ENCODE measurements around the gene PTPRK.

The PTPRK gene

GRCh38 chr6:128068119-128068479 is 452.3 kb downstream of the PTPRK start:
- no peak for ATAC-seq
- TF ChIP-seq BACH2 (CRISPR knock-in tag; IDR thresholded peaks at IDR 0.05; ENCODE audit: borderline replicate concordance) (no peak), ZC3H10 (CRISPR knock-in tag; IDR thresholded peaks at IDR 0.05) (no peak), ZNF70 (CRISPR knock-in tag; IDR thresholded peaks at IDR 0.05) (no peak), POU6F1 (CRISPR knock-in tag; IDR thresholded peaks at IDR 0.05; ENCODE audit: borderline replicate concordance, low read depth) (no peak), ZNF8 (CRISPR knock-in tag; IDR thresholded peaks at IDR 0.05) (no peak), TOX (CRISPR knock-in tag; IDR thresholded peaks at IDR 0.05; ENCODE audit: borderline replicate concordance) (no peak), ZFP3 (CRISPR knock-in tag; IDR thresholded peaks at IDR 0.05) (no peak), ZFP30 (CRISPR knock-in tag; IDR thresholded peaks at IDR 0.05) (no peak), CSDC2 (CRISPR knock-in tag; IDR thresholded peaks at IDR 0.05) (no peak), CSRNP3 (CRISPR knock-in tag; IDR thresholded peaks at IDR 0.05) (no peak), ARNTL (CRISPR knock-in tag; IDR thresholded peaks at IDR 0.05; ENCODE audit: borderline replicate concordance, low read depth) (no peak), RARB (CRISPR knock-in tag; IDR thresholded peaks at IDR 0.05) (no peak), TCF4 (CRISPR knock-in tag; IDR thresholded peaks at IDR 0.05; ENCODE audit: borderline replicate concordance) (no peak), ISL1 (CRISPR knock-in tag; IDR thresholded peaks at IDR 0.05) (no peak)

- no peak for ATAC-seq
- no peak for TF ChIP-seq SNAI2 (CRISPR knock-in tag; IDR thresholded peaks at IDR 0.05)
- TF ChIP-seq PATZ1 (CRISPR knock-in tag; IDR thresholded peaks at IDR 0.05; ENCODE audit: borderline replicate concordance) = no peak
- no peak for TF ChIP-seq ZNF70 (CRISPR knock-in tag; IDR thresholded peaks at IDR 0.05)
- TF ChIP-seq ZC3H10 (CRISPR knock-in tag; IDR thresholded peaks at IDR 0.05) = no peak
- no peak for TF ChIP-seq RARB (CRISPR knock-in tag; IDR thresholded peaks at IDR 0.05)
- no peak for TF ChIP-seq ZFP3 (CRISPR knock-in tag; IDR thresholded peaks at IDR 0.05)
Observed at GRCh38 chr6:128067446-128068118, 452.8 kb downstream of the PTPRK start.

- ATAC-seq = no peak
- no peak for TF ChIP-seq ISL1 (CRISPR knock-in tag; IDR thresholded peaks at IDR 0.05)
- no peak for TF ChIP-seq TOX (CRISPR knock-in tag; IDR thresholded peaks at IDR 0.05; ENCODE audit: borderline replicate concordance)
- TF ChIP-seq ZFP3 (CRISPR knock-in tag; IDR thresholded peaks at IDR 0.05) = no peak
- no peak for TF ChIP-seq SNAI2 (CRISPR knock-in tag; IDR thresholded peaks at IDR 0.05)
- TF ChIP-seq ZC3H10 (CRISPR knock-in tag; IDR thresholded peaks at IDR 0.05) = no peak
- no peak for TF ChIP-seq CREB5 (CRISPR knock-in tag; IDR thresholded peaks at IDR 0.05; ENCODE audit: low read depth)
- no peak for TF ChIP-seq BACH2 (CRISPR knock-in tag; IDR thresholded peaks at IDR 0.05; ENCODE audit: borderline replicate concordance)
Observed at GRCh38 chr6:128065072-128065471, 455.3 kb downstream of the PTPRK start.

GRCh38 chr6:128064540-128064895 is 455.9 kb downstream of the PTPRK start:
- no peak for ATAC-seq
- TF ChIP-seq CREB5 (CRISPR knock-in tag; IDR thresholded peaks at IDR 0.05; ENCODE audit: low read depth) (no peak), BACH2 (CRISPR knock-in tag; IDR thresholded peaks at IDR 0.05; ENCODE audit: borderline replicate concordance) (no peak), ZNF70 (CRISPR knock-in tag; IDR thresholded peaks at IDR 0.05) (no peak), ISL1 (CRISPR knock-in tag; IDR thresholded peaks at IDR 0.05) (no peak), TOX (CRISPR knock-in tag; IDR thresholded peaks at IDR 0.05; ENCODE audit: borderline replicate concordance) (no peak), ZC3H10 (CRISPR knock-in tag; IDR thresholded peaks at IDR 0.05) (no peak), ZFP3 (CRISPR knock-in tag; IDR thresholded peaks at IDR 0.05) (no peak), PPARA (CRISPR knock-in tag; IDR thresholded peaks at IDR 0.05; ENCODE audit: borderline replicate concordance) (no peak), GLIS3 (CRISPR knock-in tag; IDR thresholded peaks at IDR 0.05) (no peak), ARNTL (CRISPR knock-in tag; IDR thresholded peaks at IDR 0.05; ENCODE audit: borderline replicate concordance, low read depth) (no peak), ZNF8 (CRISPR knock-in tag; IDR thresholded peaks at IDR 0.05) (no peak), ZNF565 (CRISPR knock-in tag; conservative IDR thresholded peaks at IDR 0.05; ENCODE audit: low read depth) (no peak), CSDC2 (CRISPR knock-in tag; IDR thresholded peaks at IDR 0.05) (no peak), SNAI2 (CRISPR knock-in tag; IDR thresholded peaks at IDR 0.05) (no peak), ZFP30 (CRISPR knock-in tag; IDR thresholded peaks at IDR 0.05) (no peak), ESRRG (CRISPR knock-in tag; IDR thresholded peaks at IDR 0.05) (no peak)

Data from SK-N-SH treated with all-trans-retinoic acid at 6 μM for 48 hours (cell line).